H9 (cell line): Measurements from ENCODE around the gene P4HA2. TPM values are rescaled to one million over a fixed set of nuclear protein-coding genes. Genes with fewer than 3 reads are reported as not detected.

ENCODE experiments used
- DNase-seq: peaks from one replicate; pipeline ENCODE4 v3.0.0-alpha.2; 2017
- H2AFZ ChIP-seq: one replicate; pipeline ENCODE4 v1.6.1; 2013; ENCODE audit warnings: mild to moderate bottlenecking, low read length, control low read depth, moderate library complexity
- H2AK5ac ChIP-seq: 2 replicates; pipeline ENCODE4 v1.6.1; 2013; ENCODE audit warnings: low read length, control low read depth, mixed read lengths; ENCODE audit not compliant: insufficient read length
- H2BK120ac ChIP-seq: one replicate; pipeline ENCODE4 v1.6.1; 2013; ENCODE audit warnings: low read depth, mild to moderate bottlenecking, low read length, control low read depth, inconsistent platforms; ENCODE audit not compliant: poor library complexity, severe bottlenecking
- H2BK12ac ChIP-seq: 2 replicates; pipeline ENCODE4 v1.6.1; 2013; ENCODE audit warnings: low read length, control low read depth, mixed read lengths, low read depth; ENCODE audit not compliant: insufficient read length
- H2BK15ac ChIP-seq: 2 replicates; pipeline ENCODE4 v1.6.1; 2013; ENCODE audit warnings: low read depth, low read length, control low read depth
- H2BK20ac ChIP-seq: one replicate; pipeline ENCODE4 v1.6.1; 2013; ENCODE audit warnings: low read depth, mild to moderate bottlenecking, low read length, control low read depth, inconsistent platforms; ENCODE audit not compliant: poor library complexity, severe bottlenecking
- H2BK5ac ChIP-seq: 2 replicates; pipeline ENCODE4 v1.6.1; 2013; ENCODE audit warnings: low read length, control low read depth, mixed read lengths; ENCODE audit not compliant: insufficient read length
- H3K14ac ChIP-seq: 2 replicates; pipeline ENCODE4 v1.6.1; 2013; ENCODE audit warnings: low read length, control low read depth; ENCODE audit not compliant: insufficient read depth
- H3K18ac ChIP-seq: 2 replicates; pipeline ENCODE4 v1.6.1; 2013; ENCODE audit warnings: low read depth, mild to moderate bottlenecking, mixed read lengths, low read length, control low read depth; ENCODE audit not compliant: insufficient read length
- H3K23ac ChIP-seq: 2 replicates; pipeline ENCODE4 v1.6.1; 2013; ENCODE audit warnings: low read length, control low read depth, mixed read lengths, low read depth; ENCODE audit not compliant: insufficient read length
- H3K23me2 ChIP-seq: 2 replicates; pipeline ENCODE4 v1.6.1; 2013; ENCODE audit warnings: low read depth, mild to moderate bottlenecking, mixed read lengths, low read length, control low read depth; ENCODE audit not compliant: insufficient read length, poor library complexity, severe bottlenecking
- H3K27ac ChIP-seq: 2 replicates; pipeline ENCODE4 v1.5.1; 2013; ENCODE audit warnings: low read length, control low read depth, mixed read lengths, low read depth; ENCODE audit not compliant: insufficient read length
- H3K27me3 ChIP-seq: 2 replicates; pipeline ENCODE4 v1.6.1; 2013; ENCODE audit warnings: low read length, control low read depth, inconsistent platforms; ENCODE audit not compliant: insufficient read depth
- H3K4ac ChIP-seq: 2 replicates; pipeline ENCODE4 v1.6.1; 2013; ENCODE audit warnings: low read depth, mild to moderate bottlenecking, control low read depth, inconsistent platforms, low read length, moderate library complexity
- H3K4me1 ChIP-seq: 2 replicates; pipeline ENCODE4 v1.6.1; 2013; ENCODE audit warnings: low read length, control low read depth, inconsistent platforms; ENCODE audit not compliant: insufficient read depth
- H3K4me2 ChIP-seq: 2 replicates; pipeline ENCODE4 v1.6.1; 2013; ENCODE audit warnings: low read length, control low read depth, mixed read lengths; ENCODE audit not compliant: insufficient read length, insufficient read depth
- H3K56ac ChIP-seq: 2 replicates; pipeline ENCODE4 v1.6.1; 2013; ENCODE audit warnings: low read depth, mild to moderate bottlenecking, mixed read lengths, low read length, control low read depth; ENCODE audit not compliant: insufficient read length
- H3K79me1 ChIP-seq: 2 replicates; pipeline ENCODE4 v1.6.1; 2013; ENCODE audit warnings: low read depth, mild to moderate bottlenecking, moderate library complexity, low read length, control low read depth, inconsistent platforms; ENCODE audit not compliant: insufficient read depth, poor library complexity, severe bottlenecking
- H3K79me2 ChIP-seq: 2 replicates; pipeline ENCODE4 v1.6.1; 2013; ENCODE audit warnings: low read length, control low read depth, inconsistent platforms; ENCODE audit not compliant: insufficient read depth
- H3K9ac ChIP-seq: 2 replicates; pipeline ENCODE4 v1.6.1; 2013; ENCODE audit warnings: low read length, control low read depth, mixed read lengths; ENCODE audit not compliant: insufficient read length; ENCODE audit errors: extremely low read depth
- H3K9me3 ChIP-seq: one replicate; pipeline ENCODE4 v1.6.1; 2013; ENCODE audit warnings: low read depth, low read length, inconsistent platforms; ENCODE audit not compliant: control insufficient read depth
- H3T11ph ChIP-seq: one replicate; pipeline ENCODE4 v1.6.1; 2013; ENCODE audit warnings: mild to moderate bottlenecking, low read length, control low read depth, inconsistent platforms
- H4K20me1 ChIP-seq: one replicate; pipeline ENCODE4 v1.6.1; 2013; ENCODE audit not compliant: control insufficient read depth, insufficient read length, insufficient read depth
- H4K5ac ChIP-seq: 2 replicates; pipeline ENCODE4 v1.6.1; 2013; ENCODE audit warnings: low read depth, mild to moderate bottlenecking, mixed read lengths, low read length, control low read depth; ENCODE audit not compliant: insufficient read length
- H4K8ac ChIP-seq: replicated peaks from 2 replicates; pipeline ENCODE4 v1.6.1; 2013; ENCODE audit warnings: low read length, control low read depth, mixed read lengths, low read depth; ENCODE audit not compliant: insufficient read length
- H4K91ac ChIP-seq: 2 replicates; pipeline ENCODE4 v1.6.1; 2013; ENCODE audit warnings: low read depth, mild to moderate bottlenecking, moderate library complexity, mixed read lengths, low read length, control low read depth; ENCODE audit not compliant: insufficient read length
- H3K27ac Mint-ChIP-seq, 3 experiments: 2 replicates in 2 of 3; 3 replicates in 1 of 3; pipeline ENCODE4 v1.8.0; 2020 to 2021; ENCODE audit warnings: mixed read lengths in 3 of 3, mild to moderate bottlenecking in 1 of 3, moderate library complexity in 1 of 3
- H3K27me3 Mint-ChIP-seq: 2 replicates; pipeline ENCODE4 v1.8.0; 2021; ENCODE audit warnings: low read depth, mild to moderate bottlenecking, moderate library complexity, mixed read lengths
- H3K36me3 Mint-ChIP-seq, 3 experiments: 2 replicates in 2 of 3; 3 replicates in 1 of 3; pipeline ENCODE4 v1.8.0; 2020 to 2021; ENCODE audit warnings: low read depth in 3 of 3, mixed read lengths in 3 of 3; ENCODE audit not compliant: insufficient read depth in 1 of 3
- H3K4me1 Mint-ChIP-seq, 2 experiments: 2 replicates each; pipeline ENCODE4 v1.8.0; 2020; ENCODE audit warnings: mixed read lengths in 2 of 2
- H3K4me3 Mint-ChIP-seq, 2 experiments: 2 replicates in 1 of 2; 3 replicates in 1 of 2; pipeline ENCODE4 v1.8.0; 2020 to 2021; ENCODE audit warnings: mild to moderate bottlenecking in 2 of 2, mixed read lengths in 2 of 2, moderate library complexity in 1 of 2
- H3K9me3 Mint-ChIP-seq, 2 experiments: 2 replicates in 1 of 2; 3 replicates in 1 of 2; pipeline ENCODE4 v1.8.0; 2020; ENCODE audit warnings: mild to moderate bottlenecking in 2 of 2, mixed read lengths in 2 of 2, moderate library complexity in 1 of 2
- CTCF ChIP-seq: fragments of 200-600 bp; sonication (generic); conservative IDR thresholded peaks from 3 replicates; pipeline ENCODE4 v1.8.0; 2021; ENCODE audit warnings: antibody characterized with exemption, mild to moderate bottlenecking
- WGBS: extraction: QIAGEN DNeasy Blood & Tissue Kit; methylation state at CpG from one replicate; pipeline ENCODE4 v1.1.7; 2013; ENCODE audit warnings: missing lambda C conversion rate, low lambda C conversion rate, mixed read lengths; ENCODE audit not compliant: insufficient read length; ENCODE audit errors: extremely low coverage; 5-methylcytosine and 5-hydroxymethylcytosine counted together
- total RNA-seq: library from RNA; stranded (reverse); gene quantifications from 2 replicates; pipeline ENCODE4 v1.2.1, GENCODE V29; 2021

Gene P4HA2
- total RNA-seq, 1 experiment from 2014 or later, result 15.3 TPM

GRCh38 chr5:132233811-132234683 lies 6.4 kb upstream of the P4HA2 start:
- no peak overlapping the region for H3K4me3 Mint-ChIP-seq
- H3K56ac ChIP-seq, result no peak overlapping the region
- no peak overlapping the region for H3K27ac ChIP-seq
- H3K4ac ChIP-seq, result no peak overlapping the region
- no peaks in the 10 kb centered on the region for H3K23me2 ChIP-seq
- H3K9me3 Mint-ChIP-seq, result no peaks in the 10 kb centered on the region
- H3K4me2 ChIP-seq, result no peak overlapping the region
- no peak overlapping the region for H2BK120ac ChIP-seq
- H3K27me3 Mint-ChIP-seq, result peaks cover 28% of the 10 kb centered on the region
- H3K27ac Mint-ChIP-seq, result peak overlapping the region in 1 of 3 experiments; percentile 63; a peak in 1 of 7 replicates
- peaks cover 0 to under 1% of the 10 kb centered on the region in 2 experiments; a peak in 1 of 4 replicates for H3K4me1 Mint-ChIP-seq
- H2BK12ac ChIP-seq, result no peak overlapping the region
- DNase-seq, result peak; percentile 5
- WGBS, result no CpG with 5 or more reads among the region's 7 CpGs
- H3K79me1 ChIP-seq, result no peaks in the 10 kb centered on the region
- no peak for TF ChIP-seq CTCF
- H4K8ac ChIP-seq, result no peak overlapping the region
- no peaks in the 10 kb centered on the region for H3K36me3 Mint-ChIP-seq
- H2BK20ac ChIP-seq, result no peak overlapping the region
- no peak overlapping the region for H2AK5ac ChIP-seq
- no peaks in the 10 kb centered on the region for H4K20me1 ChIP-seq
- no peak overlapping the region for H2AFZ ChIP-seq
- no peaks in the 10 kb centered on the region for H3K27me3 ChIP-seq
- no peak overlapping the region for H2BK5ac ChIP-seq
- no peaks in the 10 kb centered on the region for H3K79me2 ChIP-seq
- H3K14ac ChIP-seq, result no peak overlapping the region; the same call in 1 of the 2 replicates
- no peak overlapping the region for H4K91ac ChIP-seq
- no peaks in the 10 kb centered on the region for H3K9me3 ChIP-seq
- no peak overlapping the region for H3K9ac ChIP-seq
- no peak overlapping the region for H4K5ac ChIP-seq
- no peak overlapping the region for H2BK15ac ChIP-seq
- H3K23ac ChIP-seq, result no peak overlapping the region
- H3T11ph ChIP-seq, result no peak overlapping the region
- H3K4me1 ChIP-seq, result no peaks in the 10 kb centered on the region
- no peak overlapping the region for H3K18ac ChIP-seq
